IPS-20b (cell line): Measurements from ENCODE around the gene NECAB3.
A peak's percentile ranks its signal among the peaks of the same experiment; 100 is the strongest.

Experiments
- H3K27ac ChIP-seq: one replicate; pipeline ENCODE4 v1.5.1; 2013; ENCODE audit warnings: low read length
- H3K27me3 ChIP-seq: 2 replicates; pipeline ENCODE4 v1.6.1; 2013; ENCODE audit warnings: mild to moderate bottlenecking, low read length, inconsistent platforms; ENCODE audit not compliant: insufficient read depth
- H3K36me3 ChIP-seq: 2 replicates; pipeline ENCODE4 v1.6.1; 2013; ENCODE audit warnings: low read depth, mild to moderate bottlenecking, inconsistent platforms, low read length, moderate library complexity; ENCODE audit not compliant: insufficient read depth
- H3K4me1 ChIP-seq: 2 replicates; pipeline ENCODE4 v1.6.1; 2013; ENCODE audit warnings: mild to moderate bottlenecking, control low read depth, inconsistent platforms, low read length, moderate library complexity; ENCODE audit not compliant: insufficient read depth
- H3K4me3 ChIP-seq: 2 replicates; pipeline ENCODE4 v1.5.1; 2013; ENCODE audit warnings: mild to moderate bottlenecking, low read length, inconsistent platforms
- H3K9ac ChIP-seq: 2 replicates; pipeline ENCODE4 v1.6.1; 2013; ENCODE audit warnings: low read depth, mild to moderate bottlenecking, inconsistent platforms, low read length, moderate library complexity
- H3K9me3 ChIP-seq: 2 replicates; pipeline ENCODE4 v1.6.1; 2013; ENCODE audit warnings: mild to moderate bottlenecking, low read depth, low read length, inconsistent platforms; ENCODE audit not compliant: insufficient read depth

Gene NECAB3, protein sequence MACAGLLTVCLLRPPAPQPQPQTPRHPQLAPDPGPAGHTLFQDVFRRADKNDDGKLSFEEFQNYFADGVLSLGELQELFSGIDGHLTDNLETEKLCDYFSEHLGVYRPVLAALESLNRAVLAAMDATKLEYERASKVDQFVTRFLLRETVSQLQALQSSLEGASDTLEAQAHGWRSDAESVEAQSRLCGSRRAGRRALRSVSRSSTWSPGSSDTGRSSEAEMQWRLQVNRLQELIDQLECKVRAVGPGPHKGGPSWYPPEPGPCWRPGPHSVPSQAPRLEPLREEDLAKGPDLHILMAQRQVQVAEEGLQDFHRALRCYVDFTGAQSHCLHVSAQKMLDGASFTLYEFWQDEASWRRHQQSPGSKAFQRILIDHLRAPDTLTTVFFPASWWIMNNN

DNA sequence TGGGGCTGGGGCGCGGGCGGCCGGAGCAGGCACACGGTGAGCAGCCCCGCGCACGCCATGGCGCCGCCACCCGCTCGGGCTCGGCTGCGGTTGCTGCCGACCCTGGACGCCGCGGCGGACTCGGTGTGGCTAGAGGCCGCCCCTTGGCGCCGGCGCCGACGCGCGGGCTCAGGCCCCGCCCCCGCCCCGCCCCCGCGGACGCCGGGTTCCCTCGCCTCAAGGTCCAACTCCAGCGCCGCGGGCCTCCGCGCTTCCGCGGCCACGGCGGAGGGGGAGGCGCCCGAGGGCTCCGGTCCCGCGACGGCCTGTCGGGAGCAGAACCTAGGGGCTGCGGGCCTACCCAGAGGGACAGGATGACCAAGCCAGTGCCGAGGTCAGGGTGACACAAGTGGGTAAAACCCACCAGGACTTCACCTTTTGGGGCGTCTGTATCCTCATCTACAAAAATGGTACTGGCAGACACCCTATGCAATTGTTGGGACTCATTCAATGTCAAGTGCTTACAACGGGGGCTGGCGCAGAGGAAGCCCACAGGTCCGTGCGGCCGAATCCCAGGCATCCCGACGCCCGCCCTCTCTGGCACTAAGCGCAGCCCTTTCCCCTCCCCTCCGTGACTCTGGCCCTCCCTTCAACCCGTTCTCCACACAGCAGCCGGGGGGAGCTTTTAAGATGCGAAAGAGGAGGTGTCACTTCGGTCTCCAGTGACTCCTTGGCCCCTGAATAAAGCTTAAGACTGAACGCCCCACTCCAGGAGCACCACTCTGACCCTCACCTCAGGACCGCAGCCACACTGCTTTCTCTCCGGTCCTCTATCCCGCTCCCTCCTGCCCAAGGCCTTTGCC is at the start of gene NECAB3:
Gene NECAB3, minus strand, starts transcription at position 135 of the 842 bp plus-strand sequence. Its CDS starts 76 bp downstream, at position 59.
- H3K27ac ChIP-seq: peak within 1 kb of the TSS; percentile 28
- H3K9me3 ChIP-seq: no peaks in the 10 kb centered on the region
- peak within 1 kb of the TSS; percentile 84 for H3K4me3 ChIP-seq
- peaks cover 45% of the 10 kb centered on the region for H3K36me3 ChIP-seq
- peak within 1 kb of the TSS; percentile 80 for H3K9ac ChIP-seq
- H3K4me1 ChIP-seq: peaks cover 17% of the 10 kb centered on the region
- no peaks in the 10 kb centered on the region for H3K27me3 ChIP-seq

DNA sequence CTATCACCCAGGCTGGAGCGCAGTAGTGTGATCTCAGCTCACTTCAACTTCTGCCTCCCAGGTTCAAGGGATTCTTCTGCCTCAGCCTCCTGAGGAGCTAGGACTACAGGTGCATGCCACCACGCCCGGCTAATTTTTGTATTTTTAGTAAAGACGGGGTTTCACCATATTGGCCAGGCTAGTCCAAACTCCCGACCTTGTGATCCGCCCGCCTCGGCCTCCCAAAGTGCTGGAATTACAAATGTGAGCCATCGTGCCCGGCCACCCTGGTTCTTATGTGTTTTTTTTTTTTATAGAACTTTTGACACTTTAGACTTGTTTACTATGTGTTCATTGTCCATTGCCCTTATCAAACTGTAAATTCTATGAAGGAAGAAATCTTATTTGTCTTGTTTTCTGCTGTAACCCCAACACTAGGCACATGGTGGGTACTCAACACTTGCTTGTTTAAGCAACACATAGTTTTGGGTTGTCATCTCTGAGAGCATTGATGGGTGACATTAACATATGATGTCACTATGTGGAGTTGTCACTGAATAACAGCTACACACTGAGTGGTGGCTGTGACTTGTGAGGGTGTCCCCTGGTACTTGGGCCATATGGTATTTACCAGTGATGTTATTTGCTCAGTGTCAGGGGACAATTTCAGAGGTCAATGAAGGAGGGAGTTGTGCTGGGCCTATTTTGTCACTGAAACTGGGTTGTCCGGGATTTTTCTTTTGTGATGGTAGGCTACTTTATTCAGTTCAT is 47.3 kb upstream of the NECAB3 start:
- H3K4me1 ChIP-seq: no peaks in the 10 kb centered on the region; the same call in 1 of the 2 replicates

DNA sequence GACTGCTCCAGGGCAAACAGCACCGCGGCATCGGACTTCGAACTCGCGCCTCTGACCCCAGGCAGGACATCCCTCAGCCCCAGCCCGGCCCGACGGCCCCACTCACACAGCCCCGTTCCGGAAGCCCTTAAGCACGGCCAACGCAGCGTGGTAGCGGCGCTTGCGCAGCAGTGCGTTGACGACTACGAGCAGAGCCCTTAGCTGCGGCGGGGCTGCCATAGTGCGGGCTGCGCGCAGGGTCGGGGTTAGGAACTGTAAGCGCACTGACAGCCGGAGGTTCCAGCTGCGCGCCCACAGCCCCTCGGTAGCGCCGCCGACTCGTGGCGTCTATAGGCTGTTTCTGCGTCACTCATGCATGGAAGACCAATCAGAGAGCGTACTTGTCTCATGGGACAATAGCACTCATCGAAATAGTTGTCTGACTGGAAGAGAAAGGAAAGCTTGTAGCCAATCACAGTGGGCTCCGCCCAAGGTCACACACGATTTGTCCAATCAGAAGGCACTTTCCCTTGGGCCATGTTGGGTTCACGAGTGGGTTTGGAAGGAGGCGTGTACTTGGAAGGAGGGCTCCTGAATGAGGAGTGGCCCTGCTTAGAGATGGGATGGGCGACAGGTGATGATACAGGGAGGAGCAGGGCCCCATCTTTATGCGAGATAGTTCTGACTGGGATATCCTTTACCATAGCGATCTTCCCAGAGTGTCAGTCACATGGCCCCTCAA is 45.9 kb upstream of the NECAB3 start, which contains the start of gene PXMP4:
Gene PXMP4, minus strand, starts transcription at position 322 of the 721 bp plus-strand sequence. Its CDS starts 103 bp downstream, at position 219.
- Histone ChIP-seq H3K27me3 (peaks cover 6% of the 10 kb centered on the region; the same call in 1 of the 2 replicates), H3K27ac (no peak within 1 kb of the TSS), H3K9me3 (no peaks in the 10 kb centered on the region), H3K36me3 (no peaks in the 10 kb centered on the region), H3K4me1 (no peaks in the 10 kb centered on the region; the same call in 1 of the 2 replicates), H3K9ac (peak within 1 kb of the TSS; percentile 38; the same call in 1 of the 2 replicates), H3K4me3 (peak within 1 kb of the TSS; percentile 75)

More for the DNA sequence above, 47.3 kb upstream of the NECAB3 start:
- Histone ChIP-seq H3K36me3 (no peaks in the 10 kb centered on the region), H3K9me3 (no peaks in the 10 kb centered on the region), H3K9ac (no peak overlapping the region), H3K27me3 (peaks cover 6% of the 10 kb centered on the region; the same call in 1 of the 2 replicates), H3K4me3 (no peak overlapping the region), H3K27ac (no peak overlapping the region)

DNA sequence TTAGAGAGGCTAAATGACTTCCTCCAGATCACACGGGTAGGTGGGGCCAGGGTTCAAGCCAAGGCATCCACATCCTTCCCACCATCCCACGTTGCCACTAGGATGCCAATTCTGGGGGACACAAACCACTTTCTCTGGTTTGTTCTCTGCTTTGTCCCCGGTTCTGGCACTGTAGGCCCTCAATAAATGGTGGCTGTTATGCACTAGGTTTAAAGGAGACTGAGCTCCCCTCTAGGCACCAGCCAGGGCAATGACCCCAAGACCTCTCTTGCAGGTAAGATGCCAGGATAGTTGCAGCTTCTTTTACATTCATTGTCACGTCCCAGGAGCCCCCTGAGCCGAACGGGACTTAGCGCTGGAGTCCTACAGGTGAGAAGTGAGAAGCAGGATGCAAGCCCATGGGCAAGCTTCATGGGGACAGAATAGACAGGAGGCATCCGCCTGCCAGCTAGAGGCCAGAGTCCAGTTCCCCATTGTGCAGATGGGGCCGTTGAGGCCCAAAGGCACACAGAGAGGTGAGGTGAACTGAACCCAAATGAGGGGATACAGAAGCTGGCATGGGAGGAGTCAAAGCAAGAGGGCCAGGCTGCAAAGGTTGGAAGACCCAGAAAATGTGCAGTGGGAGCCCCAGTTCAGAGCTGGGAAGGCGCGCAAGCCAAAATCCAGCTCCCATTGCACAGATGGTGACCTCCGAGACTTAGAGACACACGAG is 45.2 kb upstream of the NECAB3 start:
- Histone ChIP-seq H3K4me3 (peak overlapping the region; percentile 75), H3K27me3 (peaks cover 6% of the 10 kb centered on the region; the same call in 1 of the 2 replicates), H3K9ac (peak overlapping the region; percentile 38; the same call in 1 of the 2 replicates), H3K36me3 (no peaks in the 10 kb centered on the region), H3K27ac (no peak overlapping the region), H3K9me3 (no peaks in the 10 kb centered on the region), H3K4me1 (no peaks in the 10 kb centered on the region; the same call in 1 of the 2 replicates)

DNA sequence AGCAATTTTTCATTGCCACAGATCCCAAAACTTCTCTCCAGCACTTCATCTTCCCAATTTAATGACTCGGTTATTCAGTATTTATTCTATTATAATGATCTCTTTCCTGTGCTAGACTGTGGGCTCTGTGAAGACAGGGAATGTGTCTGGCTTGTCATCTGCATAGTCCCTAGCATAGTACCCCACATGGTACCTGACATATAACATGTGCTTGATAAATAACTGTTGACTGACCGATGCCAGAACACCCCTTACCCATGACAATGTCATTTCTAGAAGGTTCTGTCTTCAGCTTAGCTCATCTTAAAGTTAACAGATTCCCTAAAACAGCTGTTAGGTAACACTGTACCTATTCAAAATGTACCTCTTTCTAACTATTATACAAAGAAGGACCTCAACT is 42.3 kb upstream of the NECAB3 start:
- H3K27ac ChIP-seq: no peak overlapping the region
- H3K4me1 ChIP-seq: no peaks in the 10 kb centered on the region; the same call in 1 of the 2 replicates
- no peaks in the 10 kb centered on the region for H3K9me3 ChIP-seq
- H3K4me3 ChIP-seq: no peak overlapping the region
- H3K9ac ChIP-seq: no peak overlapping the region
- H3K27me3 ChIP-seq: peaks cover 6% of the 10 kb centered on the region; the same call in 1 of the 2 replicates
- H3K36me3 ChIP-seq: no peaks in the 10 kb centered on the region

DNA sequence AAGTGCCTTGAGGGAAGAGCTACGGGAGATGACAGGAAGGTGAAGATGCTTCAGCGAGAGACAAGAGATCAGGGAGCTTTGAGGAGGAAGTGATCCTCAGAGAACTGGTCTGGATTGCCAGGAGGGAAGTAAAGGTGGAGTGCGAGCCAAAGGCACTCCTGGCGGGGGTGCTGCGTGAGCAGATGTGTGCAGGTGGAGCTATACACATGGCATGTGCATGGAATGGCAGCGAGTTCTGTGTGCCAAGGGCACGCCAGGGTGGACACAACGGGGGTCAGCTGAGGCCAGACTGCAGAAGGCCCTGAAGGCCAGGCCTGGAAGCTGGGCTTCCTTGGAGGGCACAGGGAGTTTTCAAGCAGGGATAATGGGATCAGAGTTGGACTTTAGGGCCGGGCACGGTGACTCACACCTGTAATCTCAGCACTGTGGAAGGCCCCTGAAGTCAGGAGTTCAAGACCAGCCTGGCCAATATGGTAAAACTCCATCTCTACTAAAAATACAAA is 39.7 kb upstream of the NECAB3 start:
- no peaks in the 10 kb centered on the region; the same call in 1 of the 2 replicates for H3K4me1 ChIP-seq
- no peak overlapping the region for H3K27ac ChIP-seq

DNA sequence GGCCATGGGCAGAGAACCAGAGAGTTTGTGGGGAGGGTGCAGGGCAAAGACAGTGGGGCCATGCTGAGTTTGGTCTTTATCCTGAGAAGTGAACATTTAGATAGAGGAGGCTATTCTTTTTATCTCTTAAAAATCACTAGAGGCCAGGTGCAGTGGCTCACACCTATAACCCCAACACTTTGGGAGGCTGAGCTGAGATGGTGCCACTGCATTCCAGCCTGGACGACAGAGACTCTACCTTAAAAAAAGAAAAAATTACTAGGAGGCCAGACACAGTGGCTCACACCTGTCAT is 37.2 kb upstream of the NECAB3 start:
- Histone ChIP-seq H3K4me3 (no peak overlapping the region), H3K27me3 (no peaks in the 10 kb centered on the region), H3K4me1 (no peaks in the 10 kb centered on the region; the same call in 1 of the 2 replicates), H3K36me3 (no peaks in the 10 kb centered on the region), H3K27ac (no peak overlapping the region), H3K9ac (no peak overlapping the region), H3K9me3 (no peaks in the 10 kb centered on the region)

More for the DNA sequence above, 39.7 kb upstream of the NECAB3 start:
- Histone ChIP-seq H3K9ac (no peak overlapping the region), H3K36me3 (no peaks in the 10 kb centered on the region), H3K9me3 (no peaks in the 10 kb centered on the region), H3K4me3 (no peak overlapping the region), H3K27me3 (no peaks in the 10 kb centered on the region)

DNA sequence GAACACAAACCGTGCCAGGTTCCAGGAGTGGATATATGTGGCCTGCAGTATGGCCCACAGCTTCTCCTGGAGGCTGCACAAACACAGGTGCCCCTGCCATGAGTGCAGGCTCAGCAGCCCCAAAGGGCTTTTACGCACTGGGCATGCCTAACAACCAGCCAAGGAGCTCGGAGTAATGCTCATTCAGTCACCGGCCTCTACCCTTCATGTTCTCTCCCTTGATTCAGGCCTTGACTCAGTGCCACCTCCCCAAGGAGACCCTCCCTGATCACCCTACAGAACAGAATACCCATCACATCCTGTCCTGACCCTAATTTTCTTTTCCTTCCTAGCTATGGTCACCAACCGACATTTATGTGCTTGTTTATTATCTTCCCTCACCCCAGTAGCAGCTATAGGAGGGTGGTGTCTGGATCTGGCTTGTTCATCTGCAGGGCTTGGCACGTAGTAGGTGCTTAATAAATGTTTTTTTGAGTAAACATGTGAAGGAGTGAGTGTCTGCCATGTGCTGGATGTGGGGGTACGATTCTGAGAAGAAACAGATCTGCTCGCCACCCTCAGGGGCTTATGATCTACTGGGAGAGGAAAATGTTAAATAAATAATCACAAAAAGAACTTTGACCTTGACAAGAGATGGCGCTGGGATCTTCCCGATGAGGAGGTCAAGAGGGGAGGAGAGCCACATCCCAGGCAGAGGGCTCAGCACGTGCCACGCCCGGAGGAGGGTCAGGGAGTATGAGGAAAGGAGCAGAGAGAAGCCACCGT is 36.6 kb upstream of the NECAB3 start:
- Histone ChIP-seq H3K27me3 (no peaks in the 10 kb centered on the region), H3K4me1 (no peaks in the 10 kb centered on the region; the same call in 1 of the 2 replicates), H3K36me3 (no peaks in the 10 kb centered on the region), H3K9me3 (no peaks in the 10 kb centered on the region), H3K27ac (no peak overlapping the region), H3K4me3 (no peak overlapping the region), H3K9ac (no peak overlapping the region)

DNA sequence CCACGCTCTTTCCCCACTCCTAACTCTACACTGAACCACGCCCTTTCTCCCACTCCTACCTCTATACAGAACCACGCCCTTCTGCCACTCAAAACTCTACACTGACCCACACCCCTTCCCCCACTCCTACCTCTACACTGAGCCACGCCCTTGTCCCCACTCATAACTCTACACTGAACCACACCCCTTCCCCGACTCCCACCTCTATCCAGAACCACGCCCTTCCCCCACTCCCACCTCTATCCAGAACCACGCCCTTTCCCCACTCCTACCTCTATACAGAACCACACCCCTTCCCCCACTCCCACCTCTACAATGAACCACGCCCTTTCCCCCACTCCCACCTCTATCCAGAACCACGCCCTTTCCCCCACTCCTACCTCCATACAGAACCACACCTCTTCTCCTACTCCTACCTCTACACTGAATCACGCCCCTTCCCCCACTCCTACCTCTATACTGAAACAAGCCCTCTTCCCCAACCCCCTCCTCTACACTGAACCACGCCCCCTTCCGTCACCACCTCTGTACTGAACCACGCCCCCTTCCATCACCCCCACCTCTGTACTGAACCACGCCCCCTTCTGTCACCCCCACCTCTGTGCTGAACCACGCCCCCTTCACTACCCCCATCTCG is 35.8 kb upstream of the NECAB3 start:
- no peak overlapping the region for H3K27ac ChIP-seq
- H3K4me1 ChIP-seq: no peaks in the 10 kb centered on the region; the same call in 1 of the 2 replicates
- no peaks in the 10 kb centered on the region for H3K27me3 ChIP-seq
- H3K9ac ChIP-seq: no peak overlapping the region
- no peaks in the 10 kb centered on the region for H3K36me3 ChIP-seq
- H3K9me3 ChIP-seq: no peaks in the 10 kb centered on the region
- no peak overlapping the region; the same call in 1 of the 2 replicates for H3K4me3 ChIP-seq
